Stimulated activated CD4-positive, alpha-beta T cell treated with anti-CD3 and anti-CD28 coated beads, Interleukin-12 subunit alpha, Interleukin-12 subunit beta, amount 100 ng/mL, for 4 hours (primary cell): ENCODE measurements around the gene ADAP1.

Experiments used
- DNase-seq: peaks from one replicate; pipeline ENCODE4 v3.0.0-alpha.2; 2020

ADAP1 gene

GRCh38 chr7:919924-920341 lies 34.5 kb downstream of the ADAP1 start:
- DNase-seq, result no peak

- no peak for DNase-seq
Observed at GRCh38 chr7:919114-919442, 35.4 kb downstream of the ADAP1 start.

DNA sequence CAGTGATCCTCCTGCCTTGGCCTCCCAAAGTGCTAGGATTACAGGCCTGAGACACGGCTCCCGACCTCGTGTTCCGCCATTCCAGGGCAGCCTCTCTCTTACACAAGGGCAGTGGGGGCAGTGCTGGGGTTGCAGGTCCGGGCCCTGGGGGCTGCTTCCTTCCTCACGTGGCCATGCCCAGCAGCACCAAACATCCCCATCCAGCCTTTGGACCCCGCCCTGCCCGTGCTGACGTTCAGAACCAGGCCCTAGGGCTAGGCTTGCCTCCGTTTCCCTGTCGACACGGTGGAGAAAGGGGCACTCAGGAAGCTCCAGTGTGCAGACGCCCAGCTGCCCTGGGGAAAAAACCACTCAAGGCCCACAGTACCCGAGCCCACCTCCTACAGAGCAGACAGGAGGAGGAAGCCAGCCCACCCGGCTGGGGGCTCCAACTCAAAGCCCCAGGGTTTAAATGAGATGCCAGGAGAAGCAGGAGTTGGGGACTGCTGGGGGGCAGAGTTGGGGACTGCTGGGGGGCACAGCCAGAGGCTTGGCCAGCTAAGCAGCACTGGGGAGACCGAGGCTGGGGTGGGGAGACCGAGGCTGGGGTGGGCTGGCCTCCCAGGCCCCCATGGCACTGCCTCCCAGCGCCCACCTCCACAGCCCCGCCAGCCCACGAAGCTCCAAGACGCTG lies 35.9 kb downstream of the ADAP1 start:
- DNase-seq, result no peak

DNA sequence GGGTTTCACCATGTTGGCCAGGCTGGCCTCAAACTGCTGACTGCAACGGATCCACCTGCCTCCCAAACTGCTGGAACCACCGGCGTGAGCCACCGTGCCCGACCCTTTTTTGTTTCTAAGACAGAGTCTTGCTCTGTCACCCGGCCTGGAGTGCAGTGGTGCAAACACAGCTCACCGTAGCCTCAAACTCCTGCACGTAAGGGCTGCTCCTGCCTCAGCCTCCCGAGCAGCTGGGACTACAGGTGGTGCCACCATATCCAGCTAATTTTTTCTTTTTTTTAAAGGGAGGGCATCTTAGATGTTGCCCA lies 36.4 kb downstream of the ADAP1 start:
- no peak for DNase-seq

- DNase-seq, result no peak
Observed at GRCh38 chr7:917255-918117, 37.0 kb downstream of the ADAP1 start.

- DNase-seq, result no peak
Observed at GRCh38 chr7:916291-916941, 38.1 kb downstream of the ADAP1 start.

DNA sequence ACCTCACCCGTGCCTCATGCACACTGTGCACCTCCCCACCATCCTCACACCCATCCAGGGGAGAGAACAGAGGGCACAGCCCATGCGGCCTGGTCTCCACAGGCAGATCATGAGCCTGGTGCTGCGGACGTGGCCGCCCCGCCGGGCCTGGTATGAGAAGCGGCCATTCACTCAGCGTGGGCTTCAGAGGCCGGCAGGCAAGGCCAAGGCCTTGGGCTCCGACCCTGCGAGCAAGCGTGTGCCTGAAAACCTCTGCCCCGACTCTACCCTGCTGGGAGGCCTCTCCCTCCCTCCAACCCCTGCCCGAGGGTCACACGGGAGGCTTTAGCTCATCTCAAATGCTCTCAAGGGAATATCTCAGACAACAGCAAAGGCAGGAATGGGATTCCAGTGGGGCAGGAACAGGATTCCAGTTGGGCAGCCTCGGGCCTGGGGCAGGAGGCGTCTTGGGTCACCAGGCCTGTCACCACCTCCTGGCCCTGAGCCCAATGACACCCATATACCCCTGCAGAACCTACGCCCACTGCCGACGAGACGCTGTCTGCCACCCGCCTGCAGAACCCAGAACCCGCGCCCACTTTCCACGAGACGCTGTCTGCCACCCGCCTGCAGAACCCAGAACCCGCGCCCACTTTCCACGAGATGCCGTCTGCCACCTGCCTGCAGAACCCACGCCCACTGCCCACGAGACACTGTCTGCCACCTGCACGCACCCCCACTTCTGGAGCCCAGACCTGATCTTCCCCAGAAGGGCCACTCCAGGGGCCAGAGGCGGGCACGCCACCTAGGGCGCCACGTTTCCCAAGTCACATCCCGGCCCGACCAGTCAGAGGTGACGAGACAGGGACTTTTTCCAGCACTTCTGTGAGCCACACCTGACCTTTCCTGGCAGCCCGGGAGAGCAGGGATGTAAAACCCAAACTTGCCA lies 38.9 kb downstream of the ADAP1 start:
- DNase-seq, result no peak

DNA sequence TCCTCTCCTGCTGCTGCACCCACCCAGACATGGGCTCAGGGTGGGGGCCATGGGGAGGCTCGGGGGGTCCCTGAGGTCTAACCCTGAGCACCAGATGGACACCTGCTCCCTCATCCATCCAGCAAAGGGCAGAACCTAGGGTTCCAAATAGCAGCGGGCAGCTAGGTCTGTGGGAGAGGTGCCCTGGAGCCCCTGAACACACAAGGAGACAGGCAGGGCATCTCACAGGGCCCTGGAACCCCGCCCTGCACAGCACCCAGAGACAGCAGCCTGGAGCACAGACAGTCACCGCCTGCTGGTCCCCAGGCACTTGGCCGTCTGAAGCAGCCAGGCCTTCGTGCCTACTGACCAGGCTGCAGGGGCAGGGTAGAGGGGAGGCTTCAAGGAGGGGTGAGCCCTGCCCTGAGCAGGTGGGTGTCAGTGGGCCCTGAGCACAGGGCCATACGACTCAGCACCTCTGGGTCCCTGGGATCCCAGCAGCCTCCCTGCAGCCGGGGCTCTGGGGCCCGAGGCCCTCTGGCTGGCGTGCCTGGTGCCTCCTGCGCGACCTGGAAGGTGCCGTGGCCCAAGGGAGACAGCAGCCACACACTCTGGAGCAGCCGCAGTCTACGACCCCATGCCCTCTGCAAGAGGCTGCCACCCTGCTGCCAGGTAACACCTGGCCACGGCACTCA lies 39.8 kb downstream of the ADAP1 start:
- no peak for DNase-seq

GRCh38 chr7:913736-914520 lies 40.6 kb downstream of the ADAP1 start:
- DNase-seq, result no peak

GRCh38 chr7:911791-912480 lies 42.5 kb downstream of the ADAP1 start:
- DNase-seq, result no peak

DNA sequence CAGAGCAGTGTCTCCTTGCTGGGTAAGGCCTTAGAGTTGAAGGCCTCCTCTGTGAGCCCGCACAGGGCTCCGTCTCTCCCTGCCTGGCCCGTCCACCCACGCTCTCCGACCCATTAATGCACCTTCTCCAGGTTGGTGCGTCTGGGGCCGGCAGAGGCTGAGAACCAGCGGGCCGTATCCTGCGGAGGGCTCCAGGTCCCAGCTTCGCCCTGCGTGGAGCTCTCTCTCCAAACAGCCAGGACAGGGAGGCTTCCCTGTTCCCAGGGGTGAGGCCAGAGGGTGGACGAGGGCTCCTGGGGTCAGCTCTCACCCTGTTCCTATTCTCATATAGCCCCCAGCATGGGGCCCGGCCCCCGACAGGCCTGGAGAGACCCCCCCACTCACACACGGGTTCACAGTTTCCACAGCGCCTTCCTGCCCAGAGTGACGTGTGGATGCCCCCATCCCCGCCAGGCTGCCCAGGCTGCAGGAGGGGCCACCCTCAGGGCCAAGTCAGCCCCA lies 43.5 kb downstream of the ADAP1 start:
- DNase-seq, result no peak

GRCh38 chr7:910441-910861 lies 44.0 kb downstream of the ADAP1 start:
- DNase-seq, result no peak

GRCh38 chr7:909358-910329 lies 44.8 kb downstream of the ADAP1 start:
- DNase-seq, result no peak

DNA sequence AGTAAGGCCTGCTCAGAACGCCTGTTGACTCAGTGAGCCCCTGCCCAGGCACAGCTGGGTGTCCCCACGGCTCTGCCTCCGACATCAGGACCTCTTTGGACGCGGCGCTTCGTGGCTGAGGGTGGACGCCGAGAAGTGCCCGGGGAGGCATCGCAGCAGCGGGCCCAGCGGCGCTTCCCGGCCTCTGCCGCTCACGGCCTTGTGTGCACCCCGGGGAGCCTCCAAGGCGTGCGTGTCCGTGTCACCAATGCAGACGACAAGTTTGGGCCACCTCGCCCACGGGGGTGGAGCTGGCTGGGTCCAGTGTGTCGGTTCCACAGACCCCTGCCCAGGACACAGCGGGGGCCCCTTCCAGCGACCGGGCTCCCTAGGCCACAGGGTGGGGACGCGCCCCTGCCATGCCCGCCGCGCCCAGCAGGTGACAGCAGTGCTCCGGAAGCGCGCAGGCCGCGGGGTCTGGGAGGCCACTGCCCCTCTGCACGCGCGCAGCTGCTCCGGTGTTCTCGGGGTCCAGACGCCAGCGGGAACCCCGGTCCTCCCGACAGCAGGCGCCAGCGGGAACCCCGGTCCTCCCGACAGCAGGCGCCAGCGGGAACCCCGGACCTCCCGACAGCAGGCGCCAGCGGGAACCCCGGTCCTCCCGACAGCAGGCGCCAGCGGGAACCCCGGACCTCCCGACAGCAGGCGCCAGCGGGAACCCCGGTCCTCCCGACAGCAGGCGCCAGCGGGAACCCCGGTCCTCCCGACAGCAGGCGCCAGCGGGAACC lies 45.7 kb downstream of the ADAP1 start:
- DNase-seq, result peak; percentile 64

DNA sequence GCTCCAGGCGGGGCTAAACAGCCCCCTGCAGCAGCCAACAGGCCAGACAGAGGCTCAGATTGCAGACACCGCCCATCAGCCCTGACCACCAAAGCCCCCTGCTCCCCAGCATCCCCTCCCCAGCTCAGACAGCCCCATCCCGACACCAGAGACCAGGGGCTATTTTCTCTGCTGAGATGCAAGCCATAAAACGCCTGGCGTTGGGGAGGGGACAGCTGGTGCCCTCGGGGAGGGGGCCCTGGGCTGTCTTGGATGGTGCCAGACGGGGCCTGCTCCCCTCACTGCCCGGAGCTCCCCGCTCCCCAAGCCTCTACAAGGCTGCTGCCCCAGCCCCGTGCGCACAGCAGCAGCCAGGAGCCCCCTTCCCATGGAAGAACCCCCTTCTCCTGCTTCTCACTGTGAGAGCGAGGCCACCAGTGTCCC lies 46.3 kb downstream of the ADAP1 start:
- no peak for DNase-seq

DNA sequence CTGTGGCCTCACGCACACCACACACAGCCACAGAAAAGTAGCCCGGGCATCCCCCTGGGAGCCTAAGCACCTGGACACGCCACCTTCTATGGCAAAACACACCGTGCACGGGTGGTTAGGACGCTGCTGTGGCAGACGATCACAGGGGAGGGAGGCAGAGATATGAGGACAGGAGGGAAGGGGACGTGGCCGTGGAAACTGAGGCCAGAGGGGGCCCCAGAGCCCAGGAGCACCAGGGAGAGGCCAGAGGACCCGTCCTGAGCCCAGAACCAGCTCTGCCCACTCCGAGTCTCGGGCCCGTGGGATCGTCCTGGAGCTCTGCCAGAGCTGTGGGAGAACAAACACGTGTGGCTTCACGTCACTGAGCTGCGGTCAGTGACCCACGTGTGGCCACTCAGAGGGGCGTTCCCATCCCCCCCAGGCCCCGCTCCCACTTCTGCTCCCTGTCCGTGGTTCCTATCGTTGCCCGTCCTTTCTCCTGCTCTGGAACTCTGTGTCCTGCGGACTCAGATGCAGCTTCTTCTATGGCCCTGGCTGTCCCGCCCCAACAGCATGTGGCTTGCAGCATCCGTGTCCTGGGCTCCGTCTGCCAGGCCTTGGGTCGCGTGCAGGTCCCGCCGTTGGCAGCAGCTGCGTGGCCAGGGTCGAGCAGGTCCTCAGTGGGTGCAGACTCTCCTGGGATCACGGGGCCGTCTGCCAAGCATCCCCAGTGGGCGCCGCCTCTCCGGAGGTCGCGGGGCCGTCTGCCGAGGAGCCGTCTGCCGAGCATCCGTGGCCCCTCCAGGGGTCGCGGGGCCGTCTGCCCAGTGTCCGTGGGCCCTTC lies 47.1 kb downstream of the ADAP1 start:
- no peak for DNase-seq

- no peak for DNase-seq
Observed at GRCh38 chr7:906776-907157, 47.7 kb downstream of the ADAP1 start.

GRCh38 chr7:904847-905246 lies 49.6 kb downstream of the ADAP1 start:
- no peak for DNase-seq
